Caco-2 (cell line): Measurements from ENCODE around the gene TOR1AIP1. TPM values are rescaled to one million over a fixed set of nuclear protein-coding genes. Genes with fewer than 3 reads are reported as not detected.

Experiments used
- BruUV-seq: library from RNA; stranded (reverse); fragments of 400-500 nt; replicated peaks from 2 replicates; lab custom pipeline; 2021; lab: Mats Ljungman, UMichigan
- CTCF ChIA-PET: fragments of 300-600 bp; sonication (Branson Sonifier 250); formaldehyde crosslinking; loops from one replicate; lab custom pipeline; 2022; ENCODE audit warnings: antibody characterized with exemption; lab: Charles Lee
- POLR2A ChIA-PET: fragments of 300-600 bp; sonication (Branson Sonifier 250); formaldehyde crosslinking; loops from one replicate; lab custom pipeline; 2022; ENCODE audit warnings: antibody characterized with exemption; lab: Charles Lee
- DNase-seq, 2 experiments: peaks; one replicate each; pipeline versions ENCODE4 v3.0.0 to v3.0.0-alpha.2; 2020 to 2022
- H3K27me3 ChIP-seq: replicated peaks from 2 replicates; pipeline ENCODE4 v1.6.0; 2011; ENCODE audit warnings: low read length; ENCODE audit not compliant: control insufficient read depth, insufficient read depth
- H3K36me3 ChIP-seq: 2 replicates; pipeline ENCODE4 v1.5.1; 2011; ENCODE audit warnings: low read length; ENCODE audit not compliant: control insufficient read depth, insufficient read depth
- H3K4me1 ChIP-seq: fragments of 250-450 bp; sonication (Bioruptor Pico); 2 replicates; pipeline ENCODE4 v1.5.1; 2020; ENCODE audit warnings: mild to moderate bottlenecking
- H3K4me3 ChIP-seq: 2 replicates; pipeline ENCODE4 v1.5.1; 2011; ENCODE audit warnings: low read depth, mild to moderate bottlenecking, control low read depth, low read length
- H3K9me3 ChIP-seq: fragments of 250-450 bp; sonication (Bioruptor Pico); 2 replicates; pipeline ENCODE4 v1.5.1; 2020; ENCODE audit warnings: mild to moderate bottlenecking, moderate library complexity
- H3K27ac Mint-ChIP-seq: one replicate; pipeline ENCODE4 v1.8.0; 2022; ENCODE audit warnings: mixed read lengths; ENCODE audit not compliant: unreplicated experiment
- H3K27me3 Mint-ChIP-seq: one replicate; pipeline ENCODE4 v1.8.0; 2022; ENCODE audit warnings: mixed read lengths; ENCODE audit not compliant: insufficient read depth, unreplicated experiment
- H3K36me3 Mint-ChIP-seq: one replicate; pipeline ENCODE4 v1.8.0; 2022; ENCODE audit warnings: mild to moderate bottlenecking, mixed read lengths; ENCODE audit not compliant: insufficient read depth, unreplicated experiment
- H3K4me1 Mint-ChIP-seq: one replicate; pipeline ENCODE4 v1.8.0; 2022; ENCODE audit warnings: low read depth, mixed read lengths; ENCODE audit not compliant: unreplicated experiment
- H3K4me3 Mint-ChIP-seq: one replicate; pipeline ENCODE4 v1.8.0; 2022; ENCODE audit warnings: mild to moderate bottlenecking, moderate library complexity, mixed read lengths; ENCODE audit not compliant: unreplicated experiment
- H3K9me3 Mint-ChIP-seq: one replicate; pipeline ENCODE4 v1.8.0; 2022; ENCODE audit warnings: mixed read lengths; ENCODE audit not compliant: unreplicated experiment
- intact Hi-C: fragments of 100-400 bp; cut with micrococcal nuclease; formaldehyde crosslinking; loops from one replicate; pipeline ENCODE4 v1.10.0; 2022; ENCODE audit not compliant: unreplicated experiment
- total RNA-seq: library from RNA; stranded (reverse); gene quantifications from 2 replicates; pipeline ENCODE4 v1.2.3, GENCODE V29; 2022
- TF ChIP-seq, protein P1 (sequence below), 2 experiments: fragments of 200-600 bp in 1 of 2; IDR thresholded peaks; 1 replicate in 1 of 2; 2 replicates in 1 of 2; pipeline versions ENCODE4 v1.5.1 to v1.8.0; 2011 to 2022; ENCODE audit warnings: antibody characterized with exemption in 1 of 2, control low read depth in 1 of 2, inconsistent platforms in 1 of 2, low read depth in 1 of 2, low read length in 1 of 2, mild to moderate bottlenecking in 1 of 2, moderate library complexity in 1 of 2; ENCODE audit not compliant: insufficient read depth in 1 of 2, severe bottlenecking in 1 of 2, unreplicated experiment in 1 of 2

Gene TOR1AIP1
- total RNA-seq, 1 experiment from 2014 or later: 30.3 TPM

DNA sequence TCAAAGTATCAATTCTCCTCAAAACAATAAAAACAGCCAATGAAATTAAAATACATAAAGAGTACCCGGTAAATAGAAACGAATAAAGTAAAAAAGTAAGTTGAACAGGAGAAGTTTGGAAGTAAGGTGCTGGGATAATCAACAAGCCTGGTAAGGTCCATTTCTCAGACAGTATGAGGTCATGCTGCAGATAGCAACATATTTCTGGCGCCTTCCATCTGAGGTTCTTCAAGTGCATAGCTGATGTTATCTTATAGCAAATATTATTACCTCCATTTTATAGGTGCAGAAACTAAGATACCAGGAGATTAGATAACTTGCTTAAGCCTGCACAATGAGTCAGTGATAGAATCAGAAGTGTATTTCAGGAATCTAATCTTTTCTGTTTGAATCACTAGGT, 48.8 kb downstream of the TOR1AIP1 start:
- H3K27me3 Mint-ChIP-seq: peaks cover 16% of the 10 kb centered on the region
- Histone ChIP-seq H3K36me3 (no peaks in the 10 kb centered on the region), H3K4me1 (peaks cover 13% of the 10 kb centered on the region), H3K4me3 (no peak overlapping the region), H3K27me3 (no peaks in the 10 kb centered on the region), H3K9me3 (no peaks in the 10 kb centered on the region)
- H3K27ac Mint-ChIP-seq: no peak overlapping the region
- H3K36me3 Mint-ChIP-seq: no peaks in the 10 kb centered on the region
- peak overlapping the region; percentile 34 for H3K4me3 Mint-ChIP-seq
- TF ChIP-seq, protein P1, sequence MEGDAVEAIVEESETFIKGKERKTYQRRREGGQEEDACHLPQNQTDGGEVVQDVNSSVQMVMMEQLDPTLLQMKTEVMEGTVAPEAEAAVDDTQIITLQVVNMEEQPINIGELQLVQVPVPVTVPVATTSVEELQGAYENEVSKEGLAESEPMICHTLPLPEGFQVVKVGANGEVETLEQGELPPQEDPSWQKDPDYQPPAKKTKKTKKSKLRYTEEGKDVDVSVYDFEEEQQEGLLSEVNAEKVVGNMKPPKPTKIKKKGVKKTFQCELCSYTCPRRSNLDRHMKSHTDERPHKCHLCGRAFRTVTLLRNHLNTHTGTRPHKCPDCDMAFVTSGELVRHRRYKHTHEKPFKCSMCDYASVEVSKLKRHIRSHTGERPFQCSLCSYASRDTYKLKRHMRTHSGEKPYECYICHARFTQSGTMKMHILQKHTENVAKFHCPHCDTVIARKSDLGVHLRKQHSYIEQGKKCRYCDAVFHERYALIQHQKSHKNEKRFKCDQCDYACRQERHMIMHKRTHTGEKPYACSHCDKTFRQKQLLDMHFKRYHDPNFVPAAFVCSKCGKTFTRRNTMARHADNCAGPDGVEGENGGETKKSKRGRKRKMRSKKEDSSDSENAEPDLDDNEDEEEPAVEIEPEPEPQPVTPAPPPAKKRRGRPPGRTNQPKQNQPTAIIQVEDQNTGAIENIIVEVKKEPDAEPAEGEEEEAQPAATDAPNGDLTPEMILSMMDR (IDR thresholded peaks at IDR 0.05; ENCODE audit: insufficient read depth in 1 of 2, low read depth in 1 of 2, low read length in 1 of 2, severe bottlenecking in 1 of 2, unreplicated experiment in 1 of 2): no peak
- intact Hi-C loops: loop anchor here (1.0 to 2.0 kb wide), 5 partner anchors 23 to 226 kb away; partner anchors contain the start of genes CEP350 and TOR1AIP1
- peak; percentile 75 to 81 for DNase-seq
- no peaks in the 10 kb centered on the region for H3K9me3 Mint-ChIP-seq
- BruUV-seq: no TSS peak
- peaks cover 9% of the 10 kb centered on the region for H3K4me1 Mint-ChIP-seq
- CTCF ChIA-PET: interaction anchor here (0.6 to 2.1 kb wide), 7 partner anchors 19 to 257 kb away, joined by 3 to 5 read pairs (median 4); partner anchors contain the start of gene CEP350
- POLR2A ChIA-PET: no interaction called here

DNA sequence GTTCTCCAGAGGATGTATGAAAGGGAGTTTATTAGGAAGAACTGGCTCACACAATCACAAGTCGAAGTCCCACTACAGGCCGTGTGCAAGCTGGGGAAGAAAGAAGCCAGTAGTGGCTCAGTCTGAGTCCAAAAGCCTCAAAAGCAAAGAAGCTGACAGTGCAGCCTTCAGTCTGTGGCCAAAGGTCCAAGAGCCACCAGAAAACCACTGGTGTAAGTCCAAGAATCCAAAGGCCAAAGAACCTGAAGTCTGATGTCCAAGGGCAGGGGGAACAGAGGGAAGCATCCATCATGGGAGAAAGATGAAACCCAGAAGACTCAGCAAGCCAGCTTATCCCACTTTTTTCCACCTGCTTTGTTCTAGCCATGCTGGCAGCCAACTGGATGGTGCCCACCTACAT, 51.1 kb downstream of the TOR1AIP1 start:
- Mint-ChIP-seq H3K4me1 (peaks cover 1% of the 10 kb centered on the region), H3K9me3 (no peaks in the 10 kb centered on the region), H3K27me3 (peaks cover 19% of the 10 kb centered on the region), H3K27ac (no peak overlapping the region), H3K36me3 (no peaks in the 10 kb centered on the region), H3K4me3 (no peak overlapping the region)
- peaks cover 13% of the 10 kb centered on the region for H3K4me1 ChIP-seq
- no TSS peak for BruUV-seq
- ChIA-PET CTCF (interaction anchor here (0.6 kb wide), 1 partner anchor 51 kb away, joined by 3 read pairs; the partner anchor contains the start of gene TOR1AIP1), POLR2A (no interaction called here)
- H3K9me3 ChIP-seq: no peaks in the 10 kb centered on the region
- DNase-seq: no peak
- TF ChIP-seq, protein P1 (IDR thresholded peaks at IDR 0.05; ENCODE audit: insufficient read depth in 1 of 2, low read depth in 1 of 2, low read length in 1 of 2, severe bottlenecking in 1 of 2, unreplicated experiment in 1 of 2): no peak
- H3K4me3 ChIP-seq: no peak overlapping the region
- H3K36me3 ChIP-seq: no peaks in the 10 kb centered on the region
- intact Hi-C loops: no loop called here
- H3K27me3 ChIP-seq: peaks cover 2% of the 10 kb centered on the region; the same call in 1 of the 2 replicates

DNA sequence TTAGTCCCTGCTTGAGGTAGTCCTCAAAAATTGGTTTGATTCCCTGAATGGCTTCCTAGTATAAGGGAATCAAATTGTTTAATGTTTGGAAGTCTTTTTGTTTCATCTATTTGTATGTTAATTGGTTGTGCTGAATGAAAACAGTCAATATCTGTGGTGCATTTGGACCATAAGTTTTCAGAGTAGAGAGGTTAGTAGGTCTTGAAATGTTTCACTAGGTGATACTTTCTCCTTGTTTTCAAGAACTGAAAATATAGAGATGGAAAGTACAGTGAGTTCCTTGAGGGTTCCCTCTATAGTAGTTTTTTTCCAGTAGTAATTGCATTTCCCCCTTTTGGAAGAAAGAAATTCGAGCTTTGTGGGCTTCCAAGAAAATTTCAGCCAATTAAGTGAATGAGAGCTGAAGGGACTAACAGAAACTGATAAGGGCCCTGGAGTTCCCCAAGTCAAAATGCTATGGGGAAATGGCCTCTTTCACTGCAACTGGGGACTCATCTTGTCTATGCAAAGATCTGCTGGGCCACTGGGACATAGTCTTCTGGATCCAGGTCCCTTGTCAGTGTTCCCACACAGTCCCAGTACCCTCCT, 53.9 kb downstream of the TOR1AIP1 start:
- Histone ChIP-seq H3K4me1 (peaks cover 5% of the 10 kb centered on the region; the same call in 1 of the 2 replicates), H3K27me3 (peaks cover 2% of the 10 kb centered on the region; the same call in 1 of the 2 replicates), H3K36me3 (no peaks in the 10 kb centered on the region), H3K9me3 (no peaks in the 10 kb centered on the region), H3K4me3 (no peak overlapping the region)
- Mint-ChIP-seq H3K4me3 (no peak overlapping the region), H3K9me3 (no peaks in the 10 kb centered on the region), H3K27ac (no peak overlapping the region), H3K27me3 (peaks cover 19% of the 10 kb centered on the region), H3K36me3 (no peaks in the 10 kb centered on the region), H3K4me1 (no peaks in the 10 kb centered on the region)
- BruUV-seq: no TSS peak
- TF ChIP-seq, protein P1 (IDR thresholded peaks at IDR 0.05; ENCODE audit: insufficient read depth in 1 of 2, low read depth in 1 of 2, low read length in 1 of 2, severe bottlenecking in 1 of 2, unreplicated experiment in 1 of 2): no peak
- intact Hi-C loops: no loop called here
- ChIA-PET POLR2A (no interaction called here), CTCF (no interaction called here)
- no peak for DNase-seq
